Cardiac fibroblast (primary cell): ENCODE data around the gene AOPEP.

Experiments used
- DNase-seq, 2 donors: peaks; one replicate each; pipeline versions ENCODE4 v3.0.0 to v3.0.0-alpha.2; 2010; ENCODE audit warnings: low read depth in 2 of 2
- H3K4me3 ChIP-seq, 2 donors: replicated peaks in 1 of 2; 1 replicate in 1 of 2; 2 replicates in 1 of 2; pipeline ENCODE4 v1.5.1; 2011; ENCODE audit warnings: low read depth in 2 of 2, low read length in 2 of 2, mild to moderate bottlenecking in 2 of 2, moderate library complexity in 1 of 2
- TF ChIP-seq, protein P1 (sequence below): IDR thresholded peaks from one replicate; pipeline ENCODE4 v1.5.1; 2011; ENCODE audit warnings: low read depth, mild to moderate bottlenecking, low read length, inconsistent platforms

The AOPEP gene

GRCh38 chr9:94771096-94771495, 44.6 kb downstream of the AOPEP start:
- TF ChIP-seq, protein P1, sequence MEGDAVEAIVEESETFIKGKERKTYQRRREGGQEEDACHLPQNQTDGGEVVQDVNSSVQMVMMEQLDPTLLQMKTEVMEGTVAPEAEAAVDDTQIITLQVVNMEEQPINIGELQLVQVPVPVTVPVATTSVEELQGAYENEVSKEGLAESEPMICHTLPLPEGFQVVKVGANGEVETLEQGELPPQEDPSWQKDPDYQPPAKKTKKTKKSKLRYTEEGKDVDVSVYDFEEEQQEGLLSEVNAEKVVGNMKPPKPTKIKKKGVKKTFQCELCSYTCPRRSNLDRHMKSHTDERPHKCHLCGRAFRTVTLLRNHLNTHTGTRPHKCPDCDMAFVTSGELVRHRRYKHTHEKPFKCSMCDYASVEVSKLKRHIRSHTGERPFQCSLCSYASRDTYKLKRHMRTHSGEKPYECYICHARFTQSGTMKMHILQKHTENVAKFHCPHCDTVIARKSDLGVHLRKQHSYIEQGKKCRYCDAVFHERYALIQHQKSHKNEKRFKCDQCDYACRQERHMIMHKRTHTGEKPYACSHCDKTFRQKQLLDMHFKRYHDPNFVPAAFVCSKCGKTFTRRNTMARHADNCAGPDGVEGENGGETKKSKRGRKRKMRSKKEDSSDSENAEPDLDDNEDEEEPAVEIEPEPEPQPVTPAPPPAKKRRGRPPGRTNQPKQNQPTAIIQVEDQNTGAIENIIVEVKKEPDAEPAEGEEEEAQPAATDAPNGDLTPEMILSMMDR: no peak

DNA sequence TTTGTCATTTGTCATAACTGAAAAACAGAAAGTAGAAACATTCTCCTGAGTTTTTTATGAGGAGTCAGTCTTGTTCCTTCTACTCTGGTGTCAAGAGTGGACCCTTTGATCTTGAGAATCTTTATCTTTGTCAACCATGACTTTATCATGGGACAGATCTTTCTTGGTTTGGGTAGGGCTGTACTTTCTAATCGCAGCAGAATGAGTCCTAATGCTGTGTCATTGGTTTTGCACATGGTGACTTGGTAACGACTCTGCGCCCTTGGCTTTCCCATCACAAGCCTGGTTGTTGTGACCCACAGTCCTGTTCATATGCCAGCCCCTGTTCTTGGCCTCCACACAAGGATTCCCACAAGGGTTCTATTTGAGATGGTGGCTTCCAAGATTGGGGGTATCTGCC, 45.6 kb downstream of the AOPEP start:
- no peak overlapping the region for H3K4me3 ChIP-seq
- TF ChIP-seq, protein P1: no peak
- no peak for DNase-seq

More at GRCh38 chr9:94771096-94771495, 44.6 kb downstream of the AOPEP start:
- no peak for DNase-seq
- no peak overlapping the region for H3K4me3 ChIP-seq

- no peak for DNase-seq
Measured at GRCh38 chr9:94772639-94773303, 46.3 kb downstream of the AOPEP start.

GRCh38 chr9:94773655-94774054, 47.2 kb downstream of the AOPEP start:
- no peak for DNase-seq
- TF ChIP-seq, protein P1: no peak
- no peak overlapping the region for H3K4me3 ChIP-seq

More at GRCh38 chr9:94772639-94773303, 46.3 kb downstream of the AOPEP start:
- TF ChIP-seq, protein P1: no peak
- H3K4me3 ChIP-seq: no peak overlapping the region

GRCh38 chr9:94778013-94778412, 51.5 kb downstream of the AOPEP start:
- DNase-seq: no peak
- TF ChIP-seq, protein P1: no peak
- H3K4me3 ChIP-seq: no peak overlapping the region

GRCh38 chr9:94779031-94779430, 52.5 kb downstream of the AOPEP start:
- TF ChIP-seq, protein P1: no peak

DNA sequence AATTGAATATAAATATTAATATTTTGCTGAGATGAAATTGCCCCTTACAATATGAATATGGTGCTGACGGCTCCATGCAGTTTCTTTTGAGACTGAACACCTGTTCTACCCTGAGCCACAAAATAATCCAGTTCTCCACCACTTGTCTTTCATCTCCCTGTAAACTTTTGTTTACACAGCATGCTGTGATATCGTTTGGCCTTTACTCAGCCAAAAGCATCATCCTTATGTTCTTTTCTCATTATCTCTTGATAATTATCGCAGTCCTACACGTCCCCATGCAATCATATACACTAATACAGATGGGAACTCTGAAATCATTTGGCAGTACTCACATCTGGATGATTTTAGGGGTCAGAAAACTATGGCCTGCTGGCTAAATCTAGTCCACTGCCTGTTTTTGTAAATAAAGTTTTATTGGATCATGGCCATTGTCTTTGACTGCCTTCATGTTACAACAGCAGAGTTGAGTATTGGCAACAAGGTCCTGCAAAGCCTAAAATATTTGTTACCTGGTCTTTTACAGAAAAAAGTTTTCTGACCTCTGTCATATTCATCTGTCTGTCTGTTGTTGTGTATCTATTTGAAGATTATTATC, 53.3 kb downstream of the AOPEP start:
- TF ChIP-seq, protein P1: no peak
- no peak for DNase-seq
- H3K4me3 ChIP-seq: no peak overlapping the region

More at GRCh38 chr9:94779031-94779430, 52.5 kb downstream of the AOPEP start:
- H3K4me3 ChIP-seq: no peak overlapping the region
- DNase-seq: no peak
